ENCODE data around the gene PFKP.
"Not testable (repeated sequence)": the region's sequence is repeated elsewhere in the genome, so short reads cannot be mapped to it uniquely, and the experiment has no call there.

Gene PFKP

DNA sequence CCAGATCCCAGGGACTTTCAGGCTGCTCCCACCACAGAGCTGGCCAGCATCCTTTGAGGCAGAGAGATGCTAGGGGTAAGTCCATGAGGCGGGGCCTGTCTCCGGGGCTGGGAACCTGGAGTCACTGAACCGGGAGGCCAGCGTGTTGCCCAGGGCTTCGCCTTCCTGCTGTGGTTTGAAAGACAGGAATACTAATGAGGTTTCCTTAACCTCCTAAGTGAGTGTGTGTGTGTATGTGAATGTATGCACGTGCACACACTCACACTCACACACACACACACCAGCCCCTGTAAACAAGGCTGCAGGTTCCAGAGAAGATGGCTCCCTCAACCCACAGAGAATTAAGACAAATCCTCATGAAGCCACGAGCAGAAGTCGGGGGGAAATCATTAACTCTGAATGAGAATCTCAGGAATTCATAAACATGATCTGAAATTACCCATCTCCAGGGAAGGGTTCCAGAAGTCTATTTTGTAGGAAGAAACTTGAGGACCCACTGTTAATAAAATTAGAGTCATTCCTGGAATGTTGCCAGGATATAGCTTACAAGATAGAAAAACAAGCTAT, 20.3 kb upstream of the PFKP start:
- no peak for DNase-seq (ENCODE audit: low read depth in 2 of 3, low spot score in 2 of 3)

DNA sequence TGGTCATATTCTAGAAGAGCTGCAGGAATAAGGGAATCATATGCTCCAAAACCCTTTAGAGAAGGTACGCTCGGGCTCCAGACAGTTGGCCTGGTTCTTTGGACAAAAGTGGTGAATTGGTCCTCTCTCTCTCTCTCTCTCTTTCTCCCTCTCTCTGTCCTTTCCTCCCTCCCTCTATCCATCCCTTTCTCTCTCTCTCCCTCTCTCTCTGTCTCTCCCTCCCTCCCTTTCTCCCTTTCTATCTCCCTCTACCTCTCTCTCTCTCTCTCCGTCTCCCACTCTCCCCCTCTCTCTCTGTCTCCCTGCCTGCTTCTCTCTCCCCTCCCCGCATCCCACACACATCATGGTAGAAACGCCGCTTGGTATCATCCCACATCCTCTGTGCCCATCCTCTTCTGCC, 19.8 kb upstream of the PFKP start:
- DNase-seq (ENCODE audit: low read depth in 2 of 3, low spot score in 2 of 3): no peak

DNA sequence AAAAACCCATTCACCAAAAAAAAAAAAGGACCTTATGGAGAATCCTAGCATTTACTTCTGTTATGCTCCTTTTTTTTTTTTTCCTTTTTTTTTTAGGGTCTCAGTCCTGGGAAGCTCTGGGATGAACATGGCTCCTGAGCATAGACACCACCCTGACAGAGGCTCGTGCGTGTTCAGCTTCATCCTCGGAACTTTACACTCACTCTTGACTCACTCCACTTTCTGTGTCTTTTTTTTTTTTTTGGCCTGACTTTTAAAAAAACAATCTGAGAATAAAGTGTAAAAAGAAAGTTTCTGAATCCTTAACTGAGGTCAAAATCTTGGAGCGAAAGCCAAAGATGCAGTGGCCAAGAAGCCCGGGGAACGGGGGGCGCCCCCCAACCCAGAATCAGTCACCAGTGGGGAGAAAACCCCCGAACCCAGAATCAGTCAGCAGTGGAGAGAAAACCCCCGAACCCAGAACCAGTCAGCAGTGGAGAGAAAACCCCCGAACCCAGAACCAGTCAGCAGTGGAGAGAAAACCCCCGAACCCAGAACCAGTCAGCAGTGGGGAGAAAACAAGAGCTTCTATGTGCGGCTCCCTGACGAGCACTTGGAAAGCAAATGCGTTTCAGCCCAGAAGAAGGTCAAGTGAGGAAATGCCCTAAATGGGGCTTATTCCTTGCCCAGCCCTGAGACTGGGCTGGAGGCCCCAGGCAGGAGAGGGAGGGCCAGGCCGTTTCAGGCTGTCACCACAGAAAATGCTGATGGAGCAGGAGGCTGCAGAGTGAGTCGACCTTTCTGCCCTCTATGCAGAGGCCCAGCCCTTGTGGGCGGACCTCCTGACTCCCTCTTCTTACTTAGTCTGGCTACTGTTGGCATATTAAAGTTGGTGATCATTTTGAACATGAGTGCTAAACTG, 19.0 kb upstream of the PFKP start:
- DNase-seq (ENCODE audit: low read depth in 2 of 3, low spot score in 2 of 3): no peak

DNA sequence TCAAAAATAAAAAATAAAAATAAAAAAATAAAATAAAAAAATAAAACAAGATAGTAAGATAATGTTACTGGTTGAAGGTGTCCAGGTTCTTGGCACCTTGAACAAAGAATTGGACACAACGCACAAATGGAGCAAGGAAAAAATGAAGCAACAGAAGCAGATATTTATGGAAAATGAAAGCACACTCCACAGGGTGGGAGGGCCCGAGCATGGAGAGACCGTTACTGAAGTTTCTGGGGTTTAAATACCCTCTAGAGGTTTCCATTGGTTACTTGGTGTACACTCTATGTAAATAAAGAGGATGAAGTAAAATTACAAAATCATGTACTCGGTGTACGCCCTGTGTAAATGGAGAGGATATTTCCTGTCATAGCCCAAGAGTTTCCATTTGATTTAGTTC, 15.7 kb upstream of the PFKP start:
- DNase-seq (ENCODE audit: low read depth in 2 of 3, low spot score in 2 of 3): no peak

DNA sequence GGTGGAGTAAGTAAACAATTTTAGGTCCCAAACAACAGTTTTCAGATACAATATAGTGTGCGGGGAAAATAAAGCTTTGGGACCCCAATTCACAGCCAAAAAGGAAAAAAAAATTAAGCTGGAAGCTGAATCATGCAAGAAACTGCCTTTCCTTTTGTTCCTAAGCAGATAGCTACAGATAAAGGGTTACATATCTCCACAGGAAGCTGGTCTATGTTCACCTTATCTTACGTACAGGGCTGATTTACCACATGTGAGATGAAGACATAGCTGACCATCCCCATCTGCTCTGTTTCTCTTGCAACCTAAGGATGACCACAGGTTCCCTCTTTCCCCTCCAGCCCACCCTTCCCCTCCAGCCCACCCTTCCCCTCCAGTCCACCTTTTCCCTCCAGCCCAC, 14.2 kb upstream of the PFKP start:
- no peak for DNase-seq (ENCODE audit: low read depth in 2 of 3, low spot score in 2 of 3)

DNA sequence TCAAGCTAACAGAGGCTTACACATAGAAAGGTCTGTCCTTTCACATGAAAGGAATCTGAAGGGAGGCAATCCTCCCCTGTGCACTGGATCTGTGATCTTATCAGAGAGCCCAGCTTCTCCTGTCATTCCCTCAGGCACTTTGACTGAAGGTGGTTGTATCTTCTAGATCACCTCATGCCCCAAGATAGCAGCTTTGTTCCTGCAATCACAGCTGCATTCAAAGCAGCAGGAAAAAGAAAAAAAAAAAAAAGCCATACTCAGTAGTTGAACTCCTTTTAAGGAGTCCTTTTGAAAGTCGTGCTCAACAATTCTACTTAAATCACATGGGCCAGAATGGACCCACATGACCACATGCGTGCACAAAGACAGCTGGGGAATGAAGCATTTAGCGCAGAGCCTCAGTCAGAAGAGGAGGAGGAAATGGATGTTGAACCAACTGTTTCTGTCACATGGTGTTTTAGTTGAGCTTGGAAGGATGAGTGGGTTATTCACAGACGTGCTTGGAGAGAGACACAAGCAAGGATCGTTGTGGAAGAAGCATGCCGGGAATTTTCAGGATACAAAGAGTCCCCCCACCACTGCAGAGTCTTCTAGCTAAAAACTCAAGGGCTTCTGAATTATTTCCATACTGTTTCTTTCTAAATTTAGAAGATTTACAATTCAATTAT, 13.0 kb upstream of the PFKP start:
- DNase-seq (ENCODE audit: low read depth in 2 of 3, low spot score in 2 of 3): no peak

DNA sequence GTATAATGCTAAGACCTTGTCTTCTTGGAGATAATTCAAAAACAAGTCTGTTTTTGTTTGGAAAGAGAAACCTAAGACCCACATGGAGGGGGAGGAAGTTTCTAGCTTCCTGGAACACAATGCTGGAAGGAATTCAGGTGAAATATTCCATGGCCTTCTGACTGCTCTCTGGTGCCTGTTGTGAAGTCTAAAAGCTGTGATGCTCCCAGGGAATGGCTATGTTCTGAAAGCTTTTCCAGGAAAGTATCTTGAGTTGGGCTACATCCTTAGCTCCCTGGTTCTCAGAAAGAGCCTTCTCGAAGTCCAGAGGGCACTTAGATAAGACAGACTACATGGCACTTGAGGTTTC, 12.5 kb upstream of the PFKP start:
- no peak for DNase-seq (ENCODE audit: low read depth in 2 of 3, low spot score in 2 of 3)

DNA sequence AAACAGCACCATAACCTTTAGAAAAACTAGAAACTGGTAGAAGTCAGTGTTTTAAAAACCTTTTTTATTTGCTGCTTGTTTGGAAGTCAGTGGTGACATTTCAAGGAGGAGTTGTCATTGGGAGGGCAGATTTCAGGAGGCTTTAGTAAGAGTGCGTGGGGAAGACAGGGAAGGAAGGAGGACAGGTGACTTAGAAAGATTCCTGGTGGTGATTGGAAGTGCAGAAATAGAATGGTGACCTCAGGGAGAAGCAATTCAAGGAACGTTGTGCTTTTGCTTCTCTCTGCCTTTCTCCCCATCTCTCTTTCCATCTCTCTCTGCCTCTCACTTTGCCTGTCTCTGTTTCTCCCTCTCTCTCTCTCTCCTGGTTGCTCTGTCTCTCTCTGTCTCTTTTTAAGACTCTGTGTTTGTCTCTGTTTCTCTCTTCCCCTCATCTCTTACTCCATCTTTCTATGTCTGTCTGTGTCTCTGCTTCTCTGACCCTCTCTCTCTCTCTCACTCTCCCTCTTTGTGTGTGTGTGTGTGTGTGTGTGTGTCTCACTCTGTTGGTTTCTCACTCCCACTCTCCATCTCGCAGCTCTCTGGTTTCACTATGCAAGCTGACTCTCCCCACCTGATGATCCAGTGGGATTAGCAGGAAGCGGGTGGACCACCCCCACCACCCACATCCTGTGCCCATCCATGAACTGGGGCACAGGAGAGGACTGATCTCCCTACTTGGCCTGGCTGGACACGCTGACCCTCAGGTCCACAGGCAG, 10.9 kb upstream of the PFKP start:
- no peak for DNase-seq (ENCODE audit: low read depth in 2 of 3, low spot score in 2 of 3)

DNA sequence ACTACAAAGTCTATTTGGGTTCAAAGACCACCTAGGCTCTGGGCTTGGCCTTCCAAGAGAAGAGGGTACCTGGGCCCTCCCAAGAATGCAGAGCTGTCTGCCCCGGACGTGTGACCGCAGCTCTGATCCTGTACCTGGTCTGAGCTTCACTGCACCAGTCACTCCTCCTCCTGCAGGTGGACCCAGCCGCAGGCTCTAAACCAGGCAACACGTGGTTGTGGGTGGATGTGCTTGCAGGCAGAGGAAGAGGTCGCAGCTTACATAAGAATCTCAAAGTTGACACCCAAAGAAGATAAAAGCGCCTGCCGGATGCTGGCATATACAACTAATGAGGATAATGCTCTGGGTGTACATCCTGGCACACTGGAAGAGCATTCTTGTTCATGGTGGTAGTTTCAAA, 9.4 kb upstream of the PFKP start:
- DNase-seq (ENCODE audit: low read depth in 2 of 3, low spot score in 2 of 3): no peak

DNA sequence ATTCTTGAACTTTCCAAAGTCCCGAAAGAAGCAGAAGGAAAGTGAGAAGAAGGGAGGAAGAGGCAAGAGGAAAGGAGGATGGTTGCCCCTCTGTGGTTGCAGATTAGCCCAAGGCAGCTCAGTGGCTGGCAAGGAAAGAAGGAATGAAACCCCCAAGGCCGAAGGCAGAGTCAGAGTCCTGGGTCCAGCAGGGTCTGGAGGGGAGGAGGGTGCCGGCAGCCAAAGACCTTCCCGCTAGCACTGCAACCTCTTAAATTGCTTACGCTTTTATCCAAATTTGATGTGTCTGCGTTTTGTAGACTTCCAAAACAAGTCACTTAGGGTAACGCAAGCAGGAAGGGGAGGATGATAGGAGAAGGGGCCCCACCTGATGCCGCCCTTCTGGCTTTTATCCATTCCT, 7.4 kb upstream of the PFKP start:
- DNase-seq (ENCODE audit: low read depth in 2 of 3, low spot score in 2 of 3): no peak

DNA sequence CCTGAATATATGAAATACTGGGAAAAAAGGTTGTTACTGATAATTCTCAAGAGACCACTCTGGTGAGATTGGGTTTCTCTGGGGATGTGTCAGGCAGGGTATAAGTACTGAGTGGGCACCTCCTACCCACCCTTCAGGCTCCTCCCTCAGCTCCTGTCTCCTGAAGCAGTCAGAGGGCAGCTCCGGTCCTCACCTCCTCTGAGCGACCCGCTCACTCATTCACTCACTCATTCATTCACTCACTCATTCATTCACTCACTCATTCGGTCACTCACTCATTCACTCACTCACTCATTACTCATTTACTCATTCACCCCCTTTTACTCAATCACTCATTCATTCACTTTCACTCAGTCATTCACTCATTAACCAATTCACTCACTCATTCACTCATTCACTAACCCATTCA, 6.9 kb upstream of the PFKP start:
- no peak for DNase-seq (ENCODE audit: low read depth in 2 of 3, low spot score in 2 of 3)

DNA sequence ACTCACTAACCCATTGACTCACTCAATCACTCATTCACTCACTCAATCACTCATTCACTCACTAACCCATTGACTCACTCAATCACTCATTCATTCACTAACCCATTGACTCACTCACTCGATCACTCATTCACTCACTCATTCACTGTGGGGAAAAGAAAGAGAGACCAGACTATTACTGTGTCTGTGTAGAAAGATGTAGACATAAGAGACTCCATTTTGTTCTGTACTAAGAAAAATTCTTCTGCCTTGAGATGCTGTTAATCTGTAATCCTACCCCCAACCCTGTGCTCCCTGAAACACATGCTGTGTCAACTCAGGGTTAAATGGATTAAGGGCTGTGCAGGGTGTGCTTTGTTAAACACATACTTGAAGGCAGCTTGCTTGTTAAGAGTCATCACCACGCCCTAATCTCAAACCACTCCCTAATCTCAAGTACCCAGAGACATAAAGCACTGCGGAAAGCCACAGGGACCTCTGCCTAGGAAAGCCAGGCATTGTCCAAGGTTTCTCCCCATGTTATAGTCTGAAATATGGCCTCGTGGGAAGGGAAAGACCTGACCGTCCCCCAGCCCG, 5.9 kb upstream of the PFKP start:
- DNase-seq (ENCODE audit: low read depth in 2 of 3, low spot score in 2 of 3): not testable (repeated sequence)

DNA sequence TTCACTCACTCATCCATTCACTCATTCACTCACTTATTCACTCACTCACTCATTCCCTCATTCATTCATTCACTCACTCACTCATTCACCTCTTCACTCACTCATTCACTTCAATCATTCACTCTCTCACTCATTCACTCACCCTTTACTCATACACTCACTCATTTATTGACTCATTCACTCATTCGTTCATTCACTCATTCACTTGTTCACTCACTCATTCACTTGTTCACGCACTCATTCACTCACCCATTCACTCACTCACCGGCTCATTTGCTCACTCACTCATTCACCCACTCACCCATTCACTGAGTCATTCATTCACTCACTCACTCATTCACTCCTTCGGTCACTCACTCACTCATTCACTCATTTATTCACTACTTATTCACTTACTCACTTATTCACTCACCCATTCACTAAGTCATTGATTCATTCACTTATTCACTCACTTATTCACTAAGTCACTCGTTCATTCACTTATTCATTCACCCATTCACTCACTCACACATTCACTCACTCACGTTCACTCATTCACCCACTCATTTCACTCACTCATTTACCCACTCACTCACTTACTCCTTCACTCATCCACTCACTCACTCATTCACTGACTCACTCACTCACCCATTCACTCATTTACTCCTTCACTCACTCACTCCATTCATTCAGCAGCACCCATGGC, 4.7 kb upstream of the PFKP start:
- no peak for DNase-seq (ENCODE audit: low read depth in 2 of 3, low spot score in 2 of 3)

DNA sequence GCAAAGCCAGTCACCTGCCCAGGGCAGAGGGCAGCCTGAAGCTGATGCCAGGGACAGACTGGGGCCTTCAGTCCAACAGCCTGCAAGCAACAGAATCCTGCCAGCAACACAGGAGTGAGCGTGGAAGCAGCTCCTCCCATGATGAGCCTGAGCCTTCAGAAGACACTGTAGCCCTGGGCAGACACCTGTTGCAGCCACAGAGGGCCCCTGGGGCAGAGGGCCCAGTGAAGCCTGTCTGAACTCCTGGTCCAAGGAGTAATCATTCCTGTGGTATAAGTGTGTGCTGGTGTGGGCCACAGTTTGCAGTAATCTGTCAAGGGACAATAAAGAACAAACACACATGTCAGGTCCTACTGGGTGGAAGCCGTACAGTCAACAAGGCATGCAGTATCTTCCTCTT, 2.9 kb upstream of the PFKP start:
- DNase-seq (ENCODE audit: low read depth in 2 of 3, low spot score in 2 of 3): no peak

DNA sequence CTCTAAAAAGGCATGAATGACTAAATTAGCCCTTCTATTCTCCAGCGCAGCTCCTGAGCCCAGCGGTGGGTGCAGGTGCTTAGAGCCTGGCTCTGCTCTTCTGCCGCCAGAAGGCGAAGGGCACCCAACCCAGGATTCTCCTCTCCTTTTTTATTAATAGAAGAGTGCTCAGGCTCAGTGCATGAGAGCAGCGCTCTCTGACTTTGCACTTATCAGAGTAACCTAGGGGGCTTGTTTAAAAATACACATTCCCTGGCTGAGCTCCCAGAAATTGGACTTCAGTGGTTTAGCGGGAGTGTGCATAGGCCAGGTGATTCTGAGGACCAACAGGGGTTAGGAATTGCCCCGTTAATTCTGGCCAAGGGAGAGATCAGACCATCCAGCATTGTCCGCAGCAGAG, 1.7 kb upstream of the PFKP start:
- DNase-seq (ENCODE audit: low read depth in 2 of 3, low spot score in 2 of 3): no peak

DNA sequence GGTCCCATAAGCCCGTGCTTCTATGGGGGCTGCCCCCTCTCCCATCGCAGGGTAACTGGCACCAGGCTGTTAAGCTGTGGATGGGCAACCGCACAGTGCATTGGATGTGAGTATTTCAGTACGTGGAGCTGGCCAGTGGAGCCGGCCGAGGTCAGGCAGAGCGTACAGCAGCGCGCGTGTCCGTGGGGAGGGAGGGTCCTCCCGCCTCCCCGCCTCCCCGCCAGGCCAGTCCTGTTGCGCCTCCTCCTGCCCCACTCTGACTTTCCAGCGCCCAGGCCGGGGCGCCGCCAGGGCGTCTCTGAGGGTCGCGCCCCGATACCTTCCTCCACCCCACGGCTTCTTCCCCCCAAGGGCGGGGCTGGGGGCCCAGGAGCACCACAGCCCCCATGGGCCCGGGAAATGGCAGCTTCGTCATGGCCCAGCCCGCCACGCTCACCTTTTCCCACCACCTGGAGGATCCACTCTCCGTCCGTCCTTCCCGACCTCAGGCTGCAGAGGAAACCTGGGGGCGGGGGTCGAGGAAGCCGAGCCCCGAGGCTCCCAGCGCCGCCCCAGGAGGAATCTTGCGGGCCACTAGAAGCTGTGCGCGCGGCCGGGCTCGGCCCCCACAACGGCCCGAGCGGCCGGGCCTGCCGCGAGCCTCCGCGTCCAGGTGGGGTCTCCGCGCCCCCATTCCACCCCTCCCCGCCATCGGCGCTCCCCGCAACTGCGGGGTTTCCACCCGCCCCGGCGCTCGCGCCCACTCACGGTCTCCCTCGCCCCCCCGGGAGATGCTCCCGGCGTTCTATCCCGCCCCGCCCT, 831 bp upstream of the PFKP start:
- no peak for DNase-seq (ENCODE audit: low read depth in 2 of 3, low spot score in 2 of 3)

DNA sequence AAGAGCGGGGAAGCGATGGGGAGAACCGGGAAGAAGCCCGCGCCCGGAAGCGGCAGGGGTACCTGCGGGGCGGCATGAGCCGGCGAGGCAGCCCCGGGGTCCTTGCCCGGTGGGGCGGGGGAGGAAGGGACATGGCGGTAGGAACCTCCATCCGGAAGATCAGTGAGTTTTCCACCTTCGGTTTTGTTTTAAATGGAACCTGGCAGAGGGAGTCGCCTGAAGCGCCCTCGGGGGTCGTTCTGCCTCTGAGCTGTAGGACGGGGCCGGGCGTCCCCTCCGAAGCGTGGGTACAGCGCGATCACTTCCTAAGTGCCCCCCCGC, 471 bp downstream of the PFKP start:
- no peak for DNase-seq (ENCODE audit: low read depth in 2 of 3, low spot score in 2 of 3)

DNA sequence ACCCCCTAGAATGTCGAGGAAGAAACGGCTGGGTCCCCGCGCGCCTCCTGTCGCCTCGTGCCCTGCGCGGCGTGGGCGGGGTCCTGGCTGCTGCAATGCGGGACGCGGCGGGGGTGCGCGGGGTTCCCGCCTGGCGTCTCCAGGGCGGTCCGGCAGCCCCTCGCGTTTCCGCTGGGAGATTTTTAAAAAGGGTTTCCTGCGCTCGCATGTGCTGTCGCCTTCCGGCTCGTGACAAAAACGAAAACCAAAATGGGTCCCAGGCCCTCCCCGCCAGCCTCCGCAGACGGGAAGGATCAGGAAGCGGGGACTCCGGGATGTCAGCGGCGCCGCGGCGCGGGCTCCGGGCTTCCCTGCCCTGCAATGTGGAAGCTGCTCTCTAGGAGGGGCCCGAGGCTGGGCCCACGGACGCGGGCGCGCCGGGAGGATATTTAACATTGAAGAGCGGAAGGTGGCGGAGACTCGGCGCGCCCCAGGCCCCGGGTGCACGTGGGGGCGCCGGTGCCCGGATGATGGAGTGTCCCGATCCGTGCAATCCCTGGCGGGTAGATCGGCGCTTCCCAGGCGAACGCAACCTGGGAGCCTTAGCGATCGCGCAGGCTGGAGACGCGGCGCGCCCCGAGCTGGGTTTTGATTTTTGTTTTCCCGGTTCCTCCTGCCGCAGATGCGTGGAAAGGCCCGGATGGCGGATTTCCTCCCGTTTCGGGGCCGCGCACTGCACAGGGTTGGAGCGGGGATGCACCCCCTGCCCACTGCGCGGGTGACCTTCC, 1.0 kb downstream of the PFKP start:
- DNase-seq (ENCODE audit: low read depth in 2 of 3, low spot score in 2 of 3): peak; percentile 35 to 49 (median 36)

DNA sequence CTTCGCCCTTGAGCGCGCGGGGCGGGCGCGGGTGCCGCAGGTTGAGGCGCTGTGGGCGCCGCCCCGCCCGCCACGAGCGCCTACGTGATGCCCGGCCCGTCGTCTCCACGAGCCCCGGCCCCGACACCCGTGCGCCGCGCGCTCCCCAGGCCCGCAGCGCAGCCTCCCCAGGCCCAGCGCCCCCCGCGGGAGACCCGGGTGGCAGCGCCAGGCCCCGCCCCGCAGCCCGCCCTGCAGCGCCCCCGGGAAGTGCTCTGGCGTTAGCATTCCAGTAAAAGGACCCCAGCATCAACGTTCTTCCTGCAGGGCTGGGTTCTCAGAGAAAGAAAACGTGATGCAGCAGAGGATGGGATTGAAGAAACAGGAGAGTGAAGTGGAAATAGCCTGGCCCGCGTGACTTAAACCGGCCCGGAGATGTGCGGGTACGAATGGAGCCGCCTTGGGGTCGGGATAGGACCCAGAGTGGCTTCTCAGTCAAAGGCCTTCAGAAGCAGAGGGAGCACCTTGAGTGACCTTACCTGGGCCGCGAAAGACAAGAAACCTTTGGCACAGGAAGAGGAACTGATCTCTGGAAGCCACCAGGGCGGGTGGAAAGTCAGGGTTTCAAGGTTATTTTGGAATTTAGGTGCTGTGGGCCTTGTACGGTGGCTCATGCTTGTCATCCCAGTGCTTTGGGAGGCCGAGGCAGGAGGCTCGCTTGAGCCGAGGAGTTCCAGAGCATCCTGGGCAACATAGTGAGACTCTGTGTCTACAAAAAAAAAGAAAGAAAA, 1.8 kb downstream of the PFKP start:
- no peak for DNase-seq (ENCODE audit: low read depth in 2 of 3, low spot score in 2 of 3)

Data from activated CD8-positive, alpha-beta memory T cell treated with anti-CD3 and anti-CD28 coated beads for 48 hours (primary cell).